Bone marrow (tissue), 2 donors: Measurements from ENCODE around the gene MAST3.
A peak's percentile ranks its signal among the peaks of the same experiment; 100 is the strongest.

ENCODE experiments used
- DNase-seq, 2 donors: peaks; one replicate each; lab custom pipeline; 2025; lab: John Stamatoyannopoulos, UW

MAST3 gene

GRCh38 chr19:18159810-18160209, 62.2 kb downstream of the MAST3 start:
- no peak for DNase-seq

- no peak for DNase-seq
These were observed 63.0 kb downstream of the MAST3 start for GRCh38 chr19:18160493-18160970.

- DNase-seq, result peak in 1 of 2 donors; percentile 53
These were observed 63.5 kb downstream of the MAST3 start for GRCh38 chr19:18160971-18161635.

- no peak for DNase-seq
These were observed 64.0 kb downstream of the MAST3 start for GRCh38 chr19:18161636-18162002.

- no peak for DNase-seq
These were observed 66.5 kb downstream of the MAST3 start for GRCh38 chr19:18164072-18164471.

GRCh38 chr19:18165794-18166544, 68.4 kb downstream of the MAST3 start:
- no peak for DNase-seq

GRCh38 chr19:18167011-18167410, 69.4 kb downstream of the MAST3 start:
- no peak for DNase-seq

- DNase-seq, result peak; percentile 19 to 30
These were observed 70.5 kb downstream of the MAST3 start for GRCh38 chr19:18167975-18168645.

GRCh38 chr19:18168673-18169381, 71.2 kb downstream of the MAST3 start:
- no peak for DNase-seq

- DNase-seq, result peak in 1 of 2 donors; percentile 27
These were observed 73.2 kb downstream of the MAST3 start for GRCh38 chr19:18170714-18171255.

GRCh38 chr19:18171605-18172327, 74.2 kb downstream of the MAST3 start:
- no peak for DNase-seq

- DNase-seq, result no peak
These were observed 74.9 kb downstream of the MAST3 start for GRCh38 chr19:18172331-18173053.

GRCh38 chr19:18173054-18173571, 75.5 kb downstream of the MAST3 start:
- DNase-seq, result peak in 1 of 2 donors; percentile 94

GRCh38 chr19:18173572-18174288, 76.2 kb downstream of the MAST3 start, which contains the start of gene IFI30:
Gene IFI30, plus strand, starts transcription at chr19:18173813. Its CDS starts 29 bp downstream, at chr19:18173842.
- peak; percentile 13 to 94 for DNase-seq

- no peak for DNase-seq
These were observed 77.4 kb downstream of the MAST3 start for GRCh38 chr19:18174983-18175382.

GRCh38 chr19:18176367-18177310, 79.1 kb downstream of the MAST3 start:
- no peak for DNase-seq

- DNase-seq, result no peak
These were observed 82.4 kb downstream of the MAST3 start for GRCh38 chr19:18179957-18180356.

GRCh38 chr19:18183529-18183928, 86.0 kb downstream of the MAST3 start:
- no peak for DNase-seq
